GM15510 (cell line): ENCODE data around the gene KCNQ1OT1.

Experiments
- POLR2A ChIP-seq: IDR thresholded peaks from 3 replicates; pipeline ENCODE4 v1.6.1; 2011; ENCODE audit warnings: borderline replicate concordance; ENCODE audit not compliant: insufficient read length; ENCODE audit errors: extremely low read depth

The KCNQ1OT1 gene

DNA sequence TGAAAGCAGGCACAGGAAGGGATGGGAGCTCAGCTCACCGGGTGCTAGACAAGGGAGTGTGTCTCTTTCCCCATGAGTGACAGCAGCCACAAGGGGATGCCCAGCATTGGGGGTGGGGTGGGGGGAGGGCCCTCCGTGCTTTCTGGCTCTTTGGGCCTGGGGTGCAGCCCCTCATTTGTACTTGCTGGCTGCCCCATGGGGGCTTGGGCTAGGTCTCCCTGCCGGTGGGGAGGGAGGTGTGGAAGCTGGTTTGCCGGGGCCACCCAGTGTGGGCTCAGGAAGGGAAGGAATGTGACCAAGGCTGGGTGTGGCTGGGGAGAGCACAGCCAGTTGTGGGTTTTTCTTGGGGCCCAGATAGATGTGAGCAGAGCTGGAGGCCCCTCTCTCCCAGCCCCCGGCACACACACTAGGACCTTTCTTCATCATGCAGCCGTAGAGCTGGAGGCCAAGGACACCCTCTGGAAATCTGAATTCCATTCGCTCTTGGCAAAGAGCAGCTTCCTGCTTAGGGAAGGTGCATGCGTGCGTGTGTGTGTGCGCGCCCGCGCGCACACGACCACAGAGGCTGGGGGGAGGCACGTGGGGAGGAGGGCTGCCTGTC, 25.8 kb downstream of the KCNQ1OT1 start:
- TF ChIP-seq POLR2A: no peak

DNA sequence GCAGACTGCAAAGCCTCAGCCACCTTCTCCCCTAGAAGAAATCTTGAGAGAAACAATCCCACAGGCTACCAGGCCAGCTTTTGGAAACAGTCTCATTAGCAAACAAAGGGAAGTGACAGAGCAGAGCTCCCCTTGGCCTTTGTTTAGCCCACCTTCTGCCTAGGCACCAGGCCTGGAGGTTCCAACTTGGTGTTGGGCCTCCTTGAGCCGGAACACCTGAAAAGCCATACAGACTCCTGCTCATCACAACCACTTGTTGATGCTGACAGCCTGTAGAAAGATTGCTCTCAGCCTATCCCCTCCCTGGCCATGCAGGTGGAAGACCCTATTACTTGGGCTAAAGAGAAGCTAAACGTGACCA, 26.6 kb downstream of the KCNQ1OT1 start:
- no peak for TF ChIP-seq POLR2A

DNA sequence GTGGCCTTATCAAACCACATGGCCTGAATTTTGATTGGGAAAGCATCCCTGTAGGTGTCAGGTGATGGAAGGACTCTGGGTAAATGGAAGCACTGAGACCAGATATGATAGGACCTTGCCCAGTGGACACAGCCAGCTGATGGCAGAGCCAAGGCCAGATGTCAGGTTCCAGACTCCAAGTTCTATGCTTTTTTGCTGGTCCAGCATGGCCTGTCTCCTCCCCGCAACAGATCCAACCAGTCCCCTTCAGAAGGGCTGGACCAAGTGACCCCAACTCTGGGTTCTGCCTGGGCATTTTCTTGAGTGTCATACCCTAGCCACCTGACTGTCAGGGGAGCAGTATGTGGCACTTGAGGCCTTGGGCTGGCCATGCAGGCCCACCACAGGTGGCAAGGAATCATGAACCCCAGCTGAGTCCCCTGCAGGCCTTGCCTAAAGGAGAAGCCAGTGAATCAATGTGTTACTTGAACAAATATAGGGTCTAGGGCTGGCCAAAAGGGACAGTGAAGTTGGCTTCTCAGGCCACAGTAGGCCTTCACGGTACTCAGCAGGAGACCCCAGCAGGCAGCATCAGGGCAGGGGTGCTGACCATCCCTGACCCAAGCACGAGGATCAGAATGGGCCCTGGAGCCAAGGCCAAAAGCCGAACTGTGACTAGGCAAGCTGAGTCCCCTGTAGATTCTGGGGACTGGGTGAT, 27.1 kb downstream of the KCNQ1OT1 start:
- no peak for TF ChIP-seq POLR2A

GRCh38 chr11:2671748-2672147, 28.0 kb downstream of the KCNQ1OT1 start:
- no peak for TF ChIP-seq POLR2A

GRCh38 chr11:2670541-2671100, 29.2 kb downstream of the KCNQ1OT1 start:
- TF ChIP-seq POLR2A: no peak

- no peak for TF ChIP-seq POLR2A
These were observed 29.9 kb downstream of the KCNQ1OT1 start for GRCh38 chr11:2669634-2670469.

- TF ChIP-seq POLR2A: no peak
These were observed 30.9 kb downstream of the KCNQ1OT1 start for GRCh38 chr11:2668876-2669275.

- no peak for TF ChIP-seq POLR2A
These were observed 31.9 kb downstream of the KCNQ1OT1 start for GRCh38 chr11:2667940-2668339.

GRCh38 chr11:2666828-2667570, 32.8 kb downstream of the KCNQ1OT1 start:
- TF ChIP-seq POLR2A: no peak

- TF ChIP-seq POLR2A: no peak
These were observed 33.4 kb downstream of the KCNQ1OT1 start for GRCh38 chr11:2666401-2666741.

DNA sequence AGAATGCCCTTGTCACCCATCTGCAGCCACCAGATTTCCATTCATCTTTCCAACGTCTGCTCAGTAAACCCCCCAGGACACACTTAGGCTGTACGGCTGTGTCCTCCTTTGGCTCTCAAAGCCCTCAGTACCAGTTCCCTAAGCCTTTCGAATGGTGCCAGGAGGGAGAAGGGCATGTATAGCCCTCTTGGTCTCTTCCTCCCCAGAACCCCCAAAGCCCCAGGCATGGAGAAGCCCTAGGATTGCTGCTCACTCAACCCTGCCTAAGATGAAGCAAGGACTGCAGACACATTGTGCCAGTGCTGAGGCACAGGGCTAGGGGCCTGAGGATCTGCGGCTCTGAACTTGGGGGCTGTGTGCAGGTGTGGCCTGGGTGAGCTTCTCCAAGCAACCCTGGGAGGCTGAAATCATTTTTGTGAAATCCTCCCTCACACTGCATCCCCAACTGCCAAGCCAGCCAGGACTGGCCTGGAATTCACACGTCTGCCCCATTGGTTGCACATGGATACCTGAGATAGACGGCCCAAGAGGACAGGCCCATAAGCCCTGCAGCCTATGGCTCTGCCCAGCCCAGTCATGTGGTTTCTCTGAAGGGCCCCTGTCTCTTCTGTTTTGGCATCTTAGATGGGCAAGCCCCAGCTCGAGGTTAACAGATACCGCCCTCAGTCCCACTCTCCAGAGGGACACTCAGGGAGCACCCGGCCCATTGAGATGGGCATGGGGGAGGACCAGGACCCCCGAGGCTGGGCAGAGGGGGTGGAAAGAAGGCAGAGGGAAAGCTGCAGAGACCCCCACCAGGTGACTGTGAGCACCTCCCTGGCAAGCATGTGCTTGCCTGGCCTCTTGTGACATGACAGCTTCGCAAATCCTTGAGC, 34.0 kb downstream of the KCNQ1OT1 start:
- no peak for TF ChIP-seq POLR2A

- no peak for TF ChIP-seq POLR2A
These were observed 34.8 kb downstream of the KCNQ1OT1 start for GRCh38 chr11:2664791-2665525.

DNA sequence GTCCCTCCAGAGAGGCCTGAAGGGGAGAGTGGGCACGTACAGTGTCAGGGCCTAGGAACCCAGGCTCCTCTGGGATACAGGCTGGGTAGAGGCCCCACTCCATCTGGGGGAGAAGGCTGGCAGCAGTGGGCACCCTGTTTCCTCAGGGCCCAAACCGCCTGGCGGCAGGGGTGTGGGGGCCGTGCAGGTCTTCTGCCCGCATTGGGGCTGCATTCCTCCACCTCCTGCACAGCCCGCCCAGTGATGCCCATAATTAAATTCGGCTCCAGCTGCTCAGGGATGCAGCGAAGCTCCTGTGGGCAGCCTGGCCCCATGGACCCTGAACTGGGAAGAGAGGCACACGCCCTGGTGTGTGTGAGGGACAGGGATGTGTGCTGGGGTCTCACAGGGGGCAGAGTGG, 35.4 kb downstream of the KCNQ1OT1 start:
- no peak for TF ChIP-seq POLR2A
